GM21515 (cell line): ENCODE data around the gene SLC2A4.
"Not testable (repeated sequence)": the region's sequence is repeated elsewhere in the genome, so short reads cannot be mapped to it uniquely, and the experiment has no call there.

ENCODE experiments used
- ATAC-seq: cut with Tn5 transposase; IDR thresholded peaks from one replicate; pipeline ENCODE4 v1.9.1; 2021; ENCODE audit not compliant: unreplicated experiment

The SLC2A4 gene

GRCh38 chr17:7322520-7323194, 41.1 kb downstream of the SLC2A4 start:
- ATAC-seq, result no peak

DNA sequence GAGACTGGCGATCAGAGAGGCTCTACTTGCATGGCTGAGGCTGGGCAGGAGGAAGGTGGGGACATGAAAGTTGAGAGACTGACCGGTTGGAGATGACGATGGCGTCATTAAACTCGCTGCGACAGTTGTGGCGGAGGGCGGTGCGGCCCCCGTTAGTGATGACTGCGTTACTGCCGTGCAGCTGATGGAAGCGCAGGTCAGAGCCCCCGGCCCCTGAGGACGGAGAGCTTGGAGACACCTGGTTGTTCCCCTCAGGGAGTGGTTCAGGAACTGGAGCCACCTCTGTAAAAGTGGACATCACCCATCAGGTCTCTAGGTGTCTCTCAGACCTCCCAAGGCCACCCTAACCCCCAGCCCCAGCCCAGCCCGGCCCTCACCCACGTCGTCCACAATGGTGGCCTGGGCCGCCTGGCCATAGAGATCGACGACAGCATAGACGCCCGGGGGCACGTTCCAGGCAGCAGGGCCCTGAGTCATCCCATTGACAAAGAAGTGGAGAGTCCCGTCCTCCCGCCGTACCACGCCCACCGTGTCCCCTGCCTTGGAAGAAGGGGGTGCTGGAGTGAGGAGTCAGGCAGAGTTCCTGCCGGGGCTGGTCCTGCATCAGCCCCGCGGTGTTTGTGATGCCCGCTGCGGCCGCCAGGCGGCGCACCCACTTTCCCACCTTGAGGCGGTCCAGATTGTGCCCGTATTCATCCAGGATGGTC, 42.4 kb downstream of the SLC2A4 start:
- ATAC-seq, result no peak

DNA sequence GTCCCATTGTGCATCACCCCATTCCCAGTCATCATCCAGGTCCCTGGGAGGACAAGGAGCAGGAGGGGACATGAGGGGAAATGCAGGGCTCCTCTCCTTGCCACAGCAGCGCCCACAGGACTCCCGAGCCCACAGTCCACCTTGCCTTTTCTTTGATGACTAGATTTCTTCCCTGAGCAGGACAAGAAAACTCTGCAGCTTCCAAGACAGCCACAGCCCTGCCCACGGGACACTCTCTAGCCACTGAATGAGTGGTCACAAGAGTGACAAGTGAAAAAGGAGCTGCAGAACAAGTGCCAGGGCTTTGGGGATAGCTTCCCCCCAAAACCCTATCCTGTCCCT, 42.9 kb downstream of the SLC2A4 start:
- ATAC-seq, result no peak

DNA sequence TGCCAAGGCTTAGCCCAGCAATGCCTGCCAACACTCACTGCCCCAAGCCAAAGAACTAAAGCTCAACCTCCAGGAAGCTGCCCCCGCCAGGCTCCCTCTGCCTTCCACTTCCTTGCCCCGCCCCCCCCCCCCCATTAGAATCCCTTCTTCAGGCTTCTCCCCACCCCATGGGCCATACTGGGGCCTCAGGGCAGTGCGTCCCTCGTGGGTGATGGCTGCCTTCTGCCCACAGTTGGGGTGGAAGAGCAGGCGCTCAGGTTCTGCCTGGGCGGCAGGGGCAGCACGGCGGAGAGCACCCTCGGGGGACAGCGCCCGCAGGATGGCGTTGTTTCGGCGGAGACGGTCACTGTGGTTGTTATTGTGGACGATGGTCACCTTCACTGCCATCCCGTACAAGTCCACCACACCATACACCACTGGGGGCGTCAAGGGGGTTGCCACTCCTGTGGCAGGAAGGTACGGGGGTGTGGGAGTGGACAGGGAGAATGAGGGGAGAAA, 43.6 kb downstream of the SLC2A4 start:
- ATAC-seq, result no peak

- no peak for ATAC-seq
Observed at GRCh38 chr17:7326186-7326585, 44.7 kb downstream of the SLC2A4 start.

- no peak for ATAC-seq
Observed at GRCh38 chr17:7327056-7327455, 45.5 kb downstream of the SLC2A4 start.

DNA sequence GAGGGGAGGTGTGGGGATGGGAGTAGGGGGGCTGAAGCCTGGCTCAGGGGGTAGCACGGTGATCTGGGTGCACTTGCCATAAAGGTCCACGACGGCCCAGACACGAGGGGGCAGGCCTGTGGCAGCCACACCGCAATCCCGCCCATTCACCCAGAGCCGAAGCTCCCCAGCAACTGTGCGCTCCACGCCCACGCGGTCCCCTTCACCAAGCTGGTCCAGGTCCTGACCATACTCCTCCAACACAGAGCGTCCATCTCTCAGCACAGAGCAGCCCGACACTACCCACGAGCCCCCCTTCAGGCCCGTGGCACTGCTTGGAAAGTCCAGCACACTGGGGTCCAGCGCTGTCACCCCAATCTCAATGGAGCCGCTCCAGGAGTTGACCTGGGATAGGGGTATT, 46.0 kb downstream of the SLC2A4 start:
- ATAC-seq, result no peak

- no peak for ATAC-seq
Observed at GRCh38 chr17:7328009-7328408, 46.5 kb downstream of the SLC2A4 start.

DNA sequence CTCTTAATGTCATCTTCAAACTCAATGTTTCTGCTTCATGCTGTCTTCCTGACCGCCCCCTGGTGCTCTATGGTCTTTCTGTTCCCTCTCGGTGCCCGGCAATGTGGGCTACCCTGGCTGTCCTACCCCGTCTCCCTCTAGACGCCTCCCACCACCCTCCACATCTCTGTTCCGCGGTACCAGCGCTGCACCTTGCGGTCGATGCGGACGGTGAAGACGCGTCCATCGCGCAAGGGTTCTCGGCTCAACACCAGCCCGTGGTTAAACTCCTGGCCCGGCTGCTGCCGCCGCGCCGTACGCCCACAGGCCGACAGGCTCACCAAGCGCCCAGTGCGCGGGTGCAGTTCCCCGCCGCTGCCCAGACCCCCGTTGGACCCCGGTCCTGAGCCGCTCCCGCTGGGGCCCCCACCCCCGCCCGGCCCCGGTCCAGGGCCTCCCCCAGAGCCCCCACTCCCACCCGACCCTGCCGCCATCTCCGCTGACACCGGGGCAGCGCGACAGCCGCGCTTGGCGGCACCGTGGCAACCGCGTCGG, 47.4 kb downstream of the SLC2A4 start, which contains the start of gene NEURL4:
NEURL4 (minus strand) TSS at position 496 of the 534 bp plus-strand sequence; CDS start at position 473, 23 bp downstream.
- ATAC-seq, result peak; percentile 7

GRCh38 chr17:7329374-7329996, 48.0 kb downstream of the SLC2A4 start:
- ATAC-seq, result peak; percentile 48

DNA sequence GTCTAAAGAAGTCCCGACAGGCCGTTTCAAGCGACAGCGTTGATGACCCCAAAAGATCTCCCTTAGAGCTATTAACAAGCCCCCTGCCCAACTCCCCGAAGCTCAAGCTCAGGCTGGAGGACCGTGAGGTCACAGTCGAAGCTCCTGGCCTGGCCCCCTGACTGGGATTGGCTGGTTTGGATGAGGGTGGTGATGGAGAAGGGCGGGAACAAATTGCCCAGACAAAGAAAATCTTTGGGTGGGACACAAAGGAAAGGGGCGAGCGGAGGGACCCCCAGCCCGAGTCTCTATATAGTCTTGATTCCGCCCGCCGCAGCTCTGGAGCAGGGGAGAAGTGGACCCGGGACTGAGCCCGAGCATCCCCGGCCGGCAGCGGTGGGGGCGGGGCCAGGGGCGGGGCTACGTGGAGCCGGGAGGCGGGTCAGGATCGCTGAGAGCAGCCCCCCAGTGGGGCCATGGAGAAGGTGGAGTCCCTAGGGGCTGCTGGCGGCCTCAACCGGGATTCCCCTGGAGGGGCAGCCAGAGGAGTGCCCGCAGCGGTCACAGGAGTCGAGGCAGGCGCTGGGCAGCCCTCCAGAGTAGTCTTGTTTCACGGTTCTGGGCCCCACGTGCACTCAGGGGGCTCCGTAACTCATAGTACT, 48.6 kb downstream of the SLC2A4 start:
- ATAC-seq, result peak; percentile 45

- ATAC-seq, result no peak
Observed at GRCh38 chr17:7330638-7331015, 49.1 kb downstream of the SLC2A4 start.

GRCh38 chr17:7332111-7332510, 50.6 kb downstream of the SLC2A4 start:
- no peak for ATAC-seq

- not testable (repeated sequence) for ATAC-seq
Observed at GRCh38 chr17:7332600-7333069, 51.1 kb downstream of the SLC2A4 start.

DNA sequence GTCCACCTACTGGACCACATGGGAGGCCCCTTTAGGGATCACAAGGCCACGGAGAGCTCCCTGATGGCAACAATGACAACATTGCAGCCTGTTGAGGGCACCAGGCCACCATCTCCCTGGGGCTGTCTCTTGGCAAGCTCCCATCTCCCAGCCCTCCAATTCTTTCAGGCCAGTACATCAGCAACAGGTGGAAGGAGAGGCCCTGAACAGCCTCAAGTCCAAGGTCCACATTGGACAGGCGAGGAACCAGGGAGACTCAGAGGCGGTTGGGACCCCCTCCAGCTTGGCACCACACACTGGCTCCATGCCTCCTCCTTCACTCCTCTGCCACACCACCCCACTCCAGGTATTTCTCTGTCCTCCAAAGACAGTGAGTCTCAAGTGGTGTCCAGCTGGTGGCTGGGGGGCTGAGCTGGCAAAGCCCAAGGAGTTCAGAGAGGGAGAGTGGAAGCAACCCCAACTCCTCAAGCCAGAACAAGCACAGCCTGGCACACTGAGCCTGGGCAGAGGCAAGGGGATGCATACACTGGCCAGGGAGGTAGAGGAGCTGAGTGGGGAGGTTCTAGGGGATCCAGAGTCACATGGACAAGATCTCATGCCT, 53.5 kb downstream of the SLC2A4 start:
- ATAC-seq, result no peak

GRCh38 chr17:7335765-7336164, 54.2 kb downstream of the SLC2A4 start:
- ATAC-seq, result not testable (repeated sequence)

- no peak for ATAC-seq
Observed at GRCh38 chr17:7336240-7337175, 55.0 kb downstream of the SLC2A4 start, which contains the start of gene ACAP1. ACAP1 (plus strand) TSS chr17:7336529; CDS start chr17:7336735, 206 bp downstream.

DNA sequence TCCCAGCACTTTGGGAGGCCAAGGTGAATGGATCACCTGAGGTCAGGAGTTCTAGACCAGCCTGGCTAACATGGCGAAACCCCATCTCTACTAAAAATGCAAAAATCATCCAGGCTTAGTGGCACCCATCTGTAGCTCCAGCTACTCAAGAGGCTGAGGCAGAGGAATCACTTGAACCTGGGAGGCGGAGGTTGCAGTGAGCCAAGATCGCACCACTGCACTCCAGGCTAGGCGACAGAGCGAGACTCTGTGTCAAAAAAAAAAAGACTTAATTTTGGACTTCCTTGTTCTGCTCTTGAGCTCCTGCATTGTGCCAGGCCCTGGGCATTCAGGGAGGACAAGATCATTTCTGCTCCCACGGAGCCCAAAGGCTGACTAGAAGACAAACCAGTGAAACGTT, 56.1 kb downstream of the SLC2A4 start:
- not testable (repeated sequence) for ATAC-seq
